GM23248 (cell line): ENCODE data around the gene MYOM1. TPM values are rescaled to one million over a fixed set of nuclear protein-coding genes. Genes with fewer than 3 reads are reported as not detected.

Source experiments
- DNase-seq: peaks from one replicate; pipeline ENCODE4 v3.0.0-alpha.2; 2015
- H2AFZ ChIP-seq: fragments of 200-600 bp; sonication (generic); 2 replicates; pipeline ENCODE4 v1.6.1; 2016; ENCODE audit warnings: antibody characterized with exemption
- H3F3A ChIP-seq: fragments of 200-600 bp; sonication (generic); 2 replicates; pipeline ENCODE4 v1.6.1; 2016; ENCODE audit warnings: mild to moderate bottlenecking, antibody characterized with exemption, mixed run types; ENCODE audit not compliant: insufficient read depth
- H3K27ac ChIP-seq: fragments of 200-600 bp; sonication (generic); 2 replicates; pipeline ENCODE4 v1.5.1; 2016; ENCODE audit warnings: mild to moderate bottlenecking
- H3K27me3 ChIP-seq: fragments of 200-600 bp; sonication (generic); replicated peaks from 2 replicates; pipeline ENCODE4 v1.6.1; 2016; ENCODE audit warnings: mild to moderate bottlenecking; ENCODE audit not compliant: insufficient read depth
- H3K36me3 ChIP-seq: fragments of 200-600 bp; sonication (generic); 2 replicates; pipeline ENCODE4 v1.6.1; 2016; ENCODE audit warnings: low read depth, mild to moderate bottlenecking
- H3K4me1 ChIP-seq: fragments of 200-600 bp; sonication (generic); 2 replicates; pipeline ENCODE4 v1.6.1; 2016; ENCODE audit warnings: mild to moderate bottlenecking; ENCODE audit not compliant: insufficient read depth
- H3K4me2 ChIP-seq: fragments of 200-600 bp; sonication (generic); one replicate; pipeline ENCODE4 v1.6.1; 2016; ENCODE audit warnings: mild to moderate bottlenecking; ENCODE audit not compliant: unreplicated experiment
- H3K4me3 ChIP-seq: fragments of 200-600 bp; sonication (generic); 2 replicates; pipeline ENCODE4 v1.5.1; 2016; ENCODE audit warnings: mild to moderate bottlenecking
- H3K79me2 ChIP-seq: fragments of 200-600 bp; sonication (generic); 2 replicates; pipeline ENCODE4 v1.6.1; 2016; ENCODE audit warnings: mild to moderate bottlenecking; ENCODE audit not compliant: insufficient read depth
- H3K9ac ChIP-seq: fragments of 200-600 bp; sonication (generic); 2 replicates; pipeline ENCODE4 v1.6.1; 2016; ENCODE audit warnings: mild to moderate bottlenecking
- H3K9me2 ChIP-seq: fragments of 200-600 bp; sonication (generic); 2 replicates; pipeline ENCODE4 v1.6.1; 2016; ENCODE audit warnings: mixed run types, mild to moderate bottlenecking, moderate library complexity; ENCODE audit not compliant: insufficient read depth
- H3K9me3 ChIP-seq: fragments of 200-600 bp; sonication (generic); one replicate; pipeline ENCODE4 v1.6.1; 2017; ENCODE audit warnings: low read depth
- H4K20me1 ChIP-seq: fragments of 200-600 bp; sonication (generic); 2 replicates; pipeline ENCODE4 v1.6.0; 2016; ENCODE audit not compliant: insufficient read depth
- EZH2 ChIP-seq: fragments of 200-600 bp; sonication (generic); IDR thresholded peaks from 2 replicates; pipeline ENCODE4 v1.6.1; 2018; ENCODE audit warnings: antibody characterized with exemption, mild to moderate bottlenecking; ENCODE audit not compliant: insufficient read depth, poor library complexity, severe bottlenecking
- EZH2phosphoT487 ChIP-seq: fragments of 200-600 bp; sonication (generic); IDR thresholded peaks from 2 replicates; pipeline ENCODE4 v1.6.1; 2018; ENCODE audit warnings: antibody characterized with exemption, moderate library complexity, mild to moderate bottlenecking, low read depth; ENCODE audit not compliant: insufficient read depth
- WGBS, 2 experiments: methylation state at CpG; one replicate each; pipeline ENCODE4 v1.1.6; 2015 to 2017; ENCODE audit warnings: low lambda C conversion rate in 2 of 2, low coverage in 1 of 2; ENCODE audit errors: missing lambda C conversion rate in 2 of 2; 5-methylcytosine and 5-hydroxymethylcytosine counted together
- in situ Hi-C: fragments of 300-500 bp; cut with MboI; formaldehyde crosslinking; loops from 2 replicates; pipeline ENCODE4 v1.15.0; 2020
- polyA plus RNA-seq: library from polyadenylated mRNA; unstranded; fragments of >200 nt; fragmentation: Nextera tagmentation; extraction: Ambion mirVana; gene quantifications from 2 replicates; pipeline ENCODE4 v1.2.1, GENCODE V29; 2016
- total RNA-seq: library from RNA; depleted of rRNA; stranded (reverse); fragments of >200 nt; shearing (Covaris generic); gene quantifications from 2 replicates; pipeline ENCODE4 v1.2.3, GENCODE V29; 2014

MYOM1 gene
- total and polyA plus RNA-seq, 2 experiments from 2014 or later, result 0.64 to 0.65 TPM

DNA sequence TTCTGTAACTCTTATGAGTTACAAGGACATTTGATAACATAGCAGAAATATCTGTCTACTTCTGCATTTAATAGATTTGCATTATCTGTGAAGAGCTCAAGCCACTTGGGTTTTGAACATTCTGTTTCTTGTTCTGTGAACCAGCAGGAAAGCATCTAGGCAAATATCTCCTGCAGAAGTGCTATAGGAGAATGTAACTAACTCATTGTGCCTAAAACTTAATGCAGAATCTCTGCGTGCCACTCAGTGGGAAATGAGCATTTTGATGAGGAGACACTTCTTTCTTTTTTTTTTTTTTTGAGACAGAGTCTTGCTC, 63.5 kb downstream of the MYOM1 start:
- 100% methylated on average over 1 of the region's 1 CpG for WGBS, 2 experiments
- no peaks in the 10 kb centered on the region for H3K9me2 ChIP-seq
- no peaks in the 10 kb centered on the region for H4K20me1 ChIP-seq
- no peak overlapping the region for H3K4me3 ChIP-seq
- no peaks in the 10 kb centered on the region for H3K27me3 ChIP-seq
- no peak for DNase-seq
- no peak for TF ChIP-seq EZH2
- TF ChIP-seq EZH2phosphoT487, result no peak
- no peaks in the 10 kb centered on the region for H3K9me3 ChIP-seq
- no peak overlapping the region for H3K4me2 ChIP-seq
- H3K9ac ChIP-seq, result no peak overlapping the region
- no peaks in the 10 kb centered on the region for H3K36me3 ChIP-seq
- H3K27ac ChIP-seq, result no peak overlapping the region
- in situ Hi-C loops, result loop anchor here (5.0 to 10.0 kb wide), 2 partner anchors 81 to 221 kb away; no protein-coding TSS in a partner anchor
- no peaks in the 10 kb centered on the region for H3F3A ChIP-seq
- H3K79me2 ChIP-seq, result no peaks in the 10 kb centered on the region
- no peak overlapping the region for H2AFZ ChIP-seq
- H3K4me1 ChIP-seq, result peaks cover 8% of the 10 kb centered on the region; the same call in 1 of the 2 replicates

GRCh38 chr18:3154214-3154613, 65.6 kb downstream of the MYOM1 start:
- no peak for DNase-seq
- no peak overlapping the region for H3K4me2 ChIP-seq
- WGBS, 2 experiments, result 72 to 86% methylated on average over 2 of the region's 2 CpGs
- no peak overlapping the region for H3K4me3 ChIP-seq
- H4K20me1 ChIP-seq, result no peaks in the 10 kb centered on the region
- TF ChIP-seq EZH2phosphoT487, result no peak
- no peak for TF ChIP-seq EZH2
- H3K27ac ChIP-seq, result no peak overlapping the region
- no peaks in the 10 kb centered on the region for H3K36me3 ChIP-seq
- in situ Hi-C loops, result loop anchor here (10.0 kb wide), 1 partner anchor 219 kb away; no protein-coding TSS in a partner anchor
- no peaks in the 10 kb centered on the region for H3K9me3 ChIP-seq
- H3K27me3 ChIP-seq, result no peaks in the 10 kb centered on the region
- no peak overlapping the region for H2AFZ ChIP-seq
- no peaks in the 10 kb centered on the region for H3F3A ChIP-seq
- no peaks in the 10 kb centered on the region for H3K9me2 ChIP-seq
- H3K9ac ChIP-seq, result no peak overlapping the region
- H3K79me2 ChIP-seq, result no peaks in the 10 kb centered on the region
- H3K4me1 ChIP-seq, result peaks cover 8% of the 10 kb centered on the region; the same call in 1 of the 2 replicates

DNA sequence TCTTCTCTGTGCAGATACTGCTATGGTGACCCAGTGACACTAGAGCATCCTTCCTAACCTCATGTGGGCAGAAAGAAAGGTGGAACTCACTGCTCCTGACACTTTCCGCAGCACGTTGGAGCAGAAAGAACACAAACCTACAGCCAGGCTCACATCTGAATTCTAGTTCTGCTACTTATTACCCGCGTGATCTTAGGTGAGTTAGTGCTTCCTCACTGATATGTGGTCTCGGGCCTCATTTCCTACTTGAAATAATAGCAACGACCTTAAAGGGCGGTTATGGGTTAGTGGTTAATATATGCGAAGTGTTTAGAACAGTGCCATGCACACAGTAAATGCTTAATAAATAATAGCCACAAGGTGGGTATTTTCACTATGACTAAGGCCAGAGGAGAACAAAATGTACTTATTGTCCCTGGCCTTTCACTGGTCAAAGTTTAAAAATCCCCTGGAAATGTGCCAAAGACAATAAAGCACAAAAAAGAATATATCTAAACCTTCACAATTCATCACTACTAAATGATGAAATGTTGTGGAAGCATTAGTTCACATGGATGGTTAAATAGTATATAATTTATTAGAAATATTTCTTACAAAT, 66.6 kb downstream of the MYOM1 start:
- no peaks in the 10 kb centered on the region for H3K36me3 ChIP-seq
- H3F3A ChIP-seq, result no peaks in the 10 kb centered on the region
- no peak for DNase-seq
- no peak overlapping the region for H3K9ac ChIP-seq
- H3K4me3 ChIP-seq, result no peak overlapping the region
- WGBS, 2 experiments, result 90 to 95% methylated on average over 8 of the region's 8 CpGs
- no peaks in the 10 kb centered on the region for H3K9me2 ChIP-seq
- H3K27ac ChIP-seq, result no peak overlapping the region
- no peaks in the 10 kb centered on the region for H3K79me2 ChIP-seq
- no peaks in the 10 kb centered on the region for H4K20me1 ChIP-seq
- no peak overlapping the region for H3K4me2 ChIP-seq
- H2AFZ ChIP-seq, result no peak overlapping the region
- in situ Hi-C loops, result loop anchor here (10.0 kb wide), 1 partner anchor 218 kb away; no protein-coding TSS in a partner anchor
- TF ChIP-seq EZH2phosphoT487, result no peak
- no peak for TF ChIP-seq EZH2
- no peaks in the 10 kb centered on the region for H3K9me3 ChIP-seq
- H3K4me1 ChIP-seq, result peaks cover 8% of the 10 kb centered on the region; the same call in 1 of the 2 replicates
- no peaks in the 10 kb centered on the region for H3K27me3 ChIP-seq

DNA sequence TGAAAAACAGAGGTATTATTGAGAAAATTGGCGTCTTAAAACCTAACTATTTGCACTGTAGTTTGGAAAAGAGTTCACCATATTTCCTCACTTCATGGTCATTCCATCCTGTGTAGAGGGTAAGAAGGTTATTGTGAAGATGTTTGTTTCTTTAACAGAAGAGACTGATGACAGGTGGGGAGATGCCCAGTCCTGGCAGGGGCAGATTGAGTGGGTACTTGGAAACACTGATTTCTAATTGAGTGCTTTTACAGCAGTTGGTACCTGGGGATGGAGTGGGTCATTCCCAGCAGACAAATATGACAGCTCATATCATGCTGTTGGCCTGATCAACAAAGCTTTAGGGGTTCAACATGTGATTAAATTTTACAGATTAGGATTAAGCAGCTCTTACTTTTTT, 67.5 kb downstream of the MYOM1 start:
- in situ Hi-C loops, result loop anchor here (10.0 kb wide), 1 partner anchor 217 kb away; no protein-coding TSS in a partner anchor

More for the DNA sequence above, 67.5 kb downstream of the MYOM1 start:
- no peaks in the 10 kb centered on the region for H3F3A ChIP-seq
- WGBS, 2 experiments, result 89 to 93% methylated on average over 1 of the region's 1 CpG
- no peak overlapping the region for H3K4me2 ChIP-seq
- no peaks in the 10 kb centered on the region for H3K36me3 ChIP-seq
- no peaks in the 10 kb centered on the region for H4K20me1 ChIP-seq
- no peaks in the 10 kb centered on the region for H3K9me3 ChIP-seq
- no peak overlapping the region for H3K27ac ChIP-seq
- peaks cover 8% of the 10 kb centered on the region; the same call in 1 of the 2 replicates for H3K4me1 ChIP-seq
- TF ChIP-seq EZH2phosphoT487 (no peak), EZH2 (no peak)
- no peak overlapping the region for H3K9ac ChIP-seq
- H2AFZ ChIP-seq, result no peak overlapping the region
- no peaks in the 10 kb centered on the region for H3K9me2 ChIP-seq
- H3K4me3 ChIP-seq, result no peak overlapping the region
- H3K79me2 ChIP-seq, result no peaks in the 10 kb centered on the region
- H3K27me3 ChIP-seq, result no peaks in the 10 kb centered on the region
- DNase-seq, result no peak
